A172 (cell line): Measurements from ENCODE around the gene DYDC2. TPM values are rescaled to one million over a fixed set of nuclear protein-coding genes. Genes with fewer than 3 reads are reported as not detected.
A peak's percentile ranks its signal among the peaks of the same experiment; 100 is the strongest.
"Not testable (repeated sequence)": the region's sequence is repeated elsewhere in the genome, so short reads cannot be mapped to it uniquely, and the experiment has no call there.

Experiments used
- DNase-seq: peaks from one replicate; pipeline ENCODE4 v3.0.0-alpha.2; 2015; ENCODE audit warnings: low spot score
- total RNA-seq: library from RNA; depleted of rRNA; stranded (reverse); fragments of >200 nt; shearing (Covaris generic); gene quantifications from 2 replicates; pipeline ENCODE4 v1.2.3, GENCODE V29; 2014; rRNA removed

The DYDC2 gene, protein sequence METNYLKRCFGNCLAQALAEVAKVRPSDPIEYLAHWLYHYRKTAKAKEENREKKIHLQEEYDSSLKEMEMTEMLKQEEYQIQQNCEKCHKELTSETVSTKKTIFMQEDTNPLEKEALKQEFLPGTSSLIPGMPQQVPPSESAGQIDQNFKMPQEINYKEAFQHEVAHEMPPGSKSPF
- total RNA-seq: 0.12 and 1.2 TPM in 2 replicates

DNA sequence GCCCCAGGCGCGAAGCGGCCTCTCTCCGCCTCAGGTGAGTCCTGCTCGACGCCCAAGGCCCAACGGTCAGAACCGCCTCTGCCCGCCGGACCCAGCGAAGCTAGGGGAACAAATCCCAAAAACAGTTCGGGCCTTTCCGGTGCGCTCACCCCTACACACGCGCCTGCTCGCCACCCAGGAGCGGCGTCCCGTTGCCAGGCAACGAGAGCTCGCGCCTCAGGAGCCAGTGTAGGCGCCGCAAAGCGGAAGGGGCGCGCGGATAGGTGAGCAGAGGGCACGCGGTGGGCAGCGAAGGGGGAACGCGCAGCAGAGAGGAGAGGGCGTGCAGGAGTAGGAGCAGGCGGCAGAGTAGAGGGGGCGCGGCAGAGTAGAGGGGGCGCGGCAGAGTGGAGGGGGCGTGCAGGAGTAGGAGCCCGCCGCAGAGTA lies at the start of gene DYDC2, which contains the start of gene DYDC1:
DYDC2 (plus strand) TSS at position 219 of the 426 bp plus-strand sequence. CDS start 5,663 bp downstream, outside the sequence.
DYDC1 (minus strand) TSS at position 193 of the 426 bp plus-strand sequence. CDS start 4,154 bp downstream, outside the sequence.
- DNase-seq: no peak

DNA sequence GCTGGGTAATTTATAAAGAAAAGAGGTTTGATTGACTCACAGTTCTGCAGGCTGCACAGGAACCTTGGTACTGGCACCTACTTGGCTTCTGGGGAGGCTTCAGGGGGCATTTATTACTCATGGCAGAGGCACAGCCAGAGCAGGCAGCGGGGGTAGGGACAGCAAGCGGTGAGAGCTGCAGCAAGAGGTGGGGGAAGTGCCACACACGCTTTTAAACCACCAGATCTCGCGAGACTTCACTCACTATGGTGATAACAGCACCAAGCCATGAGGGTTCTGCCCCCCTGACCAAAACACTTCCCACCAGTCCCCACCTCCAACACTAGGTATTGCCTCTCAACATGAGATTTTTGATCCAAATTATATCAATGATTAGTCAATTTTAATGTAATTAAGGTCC lies 43.1 kb upstream of the DYDC2 start:
- DNase-seq: no peak

DNA sequence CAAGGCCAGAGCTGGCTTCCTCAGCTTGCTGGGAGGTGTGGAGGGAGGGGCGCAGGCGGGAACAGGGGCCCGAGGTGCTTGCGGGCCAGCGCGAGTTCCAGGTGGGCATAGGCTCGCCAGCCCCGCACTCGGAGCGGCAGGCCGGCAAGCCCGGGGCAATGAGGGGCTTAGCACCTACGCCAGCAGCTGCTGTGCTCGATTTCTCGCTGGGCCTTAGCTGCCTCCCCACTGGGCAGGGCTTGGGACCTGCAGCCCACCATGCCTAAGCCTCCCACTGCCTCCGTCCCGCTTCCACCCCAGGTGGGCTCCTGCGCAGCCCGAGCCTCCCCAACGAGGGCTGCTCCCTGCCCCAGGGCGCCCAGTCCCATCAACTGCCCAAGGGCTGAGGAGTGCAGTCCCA lies 41.2 kb upstream of the DYDC2 start:
- no peak for DNase-seq

DNA sequence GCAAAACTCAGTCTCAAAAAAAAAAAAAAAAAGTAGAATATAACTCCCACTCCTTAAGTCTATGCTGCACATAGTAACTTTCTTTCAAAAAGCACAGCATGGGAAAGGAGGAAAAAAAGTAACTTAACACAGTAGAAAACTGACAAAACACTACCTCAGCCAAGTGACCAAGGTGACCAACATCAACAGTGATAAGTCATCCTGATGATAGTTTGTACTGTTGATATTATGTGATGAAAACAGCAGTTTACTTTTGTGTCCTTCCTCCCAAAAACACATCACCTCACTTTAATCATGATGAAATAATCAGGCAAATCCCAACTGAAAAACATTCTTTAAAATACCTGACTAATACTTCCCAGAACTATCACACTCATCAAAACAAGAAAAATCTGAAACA lies 37.8 kb upstream of the DYDC2 start:
- no peak for DNase-seq

DNA sequence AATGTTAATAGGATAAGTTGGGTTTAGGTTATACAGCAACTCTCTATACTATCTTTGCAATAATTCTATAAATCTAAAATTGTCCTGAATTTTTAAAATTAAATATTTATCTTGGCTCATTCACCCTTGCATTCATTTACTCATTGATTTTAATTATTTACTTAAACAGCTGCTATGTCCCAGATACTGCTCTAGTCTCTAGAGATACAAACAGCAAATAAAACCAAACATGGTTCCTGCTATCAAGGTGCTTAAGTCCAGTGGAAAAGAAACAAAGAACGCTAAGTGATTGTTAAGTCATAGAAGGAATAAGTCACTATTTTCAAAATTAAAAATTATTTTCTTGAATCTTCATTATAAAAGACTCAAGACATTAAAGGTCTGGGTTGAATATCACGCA lies 37.3 kb upstream of the DYDC2 start:
- DNase-seq: no peak

DNA sequence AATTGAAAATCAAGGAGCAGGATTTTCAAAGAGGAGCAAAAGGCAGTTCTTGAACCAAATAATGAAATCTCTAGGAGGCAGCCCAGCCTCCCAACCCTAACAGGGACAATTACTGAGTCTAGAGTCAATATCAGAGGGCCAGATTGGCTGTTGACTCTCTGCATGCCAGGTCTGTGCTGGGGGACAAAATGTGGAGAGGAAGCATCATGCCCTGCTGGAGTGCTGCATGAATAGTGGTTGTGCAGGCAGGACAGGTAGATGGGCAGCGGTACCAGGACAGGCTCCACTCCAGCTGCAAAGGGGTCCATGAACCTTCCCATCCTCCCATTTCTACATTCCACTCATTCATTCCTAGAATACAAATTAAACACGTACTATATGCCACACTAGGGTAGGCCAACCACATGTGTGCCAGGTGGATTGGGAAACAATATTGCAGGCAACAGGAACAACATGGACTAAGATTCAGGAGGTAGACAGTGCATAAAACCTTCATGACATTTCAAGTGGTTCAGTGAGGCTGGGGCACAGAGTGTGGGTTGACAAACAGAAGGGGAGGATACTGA lies 36.8 kb upstream of the DYDC2 start:
- DNase-seq: no peak

DNA sequence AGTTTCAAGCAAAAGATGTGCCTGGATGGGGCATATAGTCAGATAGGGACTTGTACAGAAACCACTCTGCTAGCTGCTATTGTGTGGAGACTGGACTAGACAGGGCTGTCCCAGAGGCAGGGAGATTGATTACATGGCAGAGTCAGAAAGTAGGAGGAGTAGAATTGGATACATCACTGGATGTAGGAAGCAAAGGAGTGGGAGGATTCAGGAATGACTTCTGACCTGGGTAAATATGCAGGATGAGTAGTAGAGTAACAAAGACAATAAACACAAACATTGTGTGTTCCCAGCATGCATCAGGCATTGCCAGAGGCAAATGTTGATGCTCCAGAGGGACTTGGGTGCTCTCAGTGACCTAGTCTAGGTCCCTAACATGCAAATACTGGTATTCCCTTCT lies 36.2 kb upstream of the DYDC2 start:
- no peak for DNase-seq

DNA sequence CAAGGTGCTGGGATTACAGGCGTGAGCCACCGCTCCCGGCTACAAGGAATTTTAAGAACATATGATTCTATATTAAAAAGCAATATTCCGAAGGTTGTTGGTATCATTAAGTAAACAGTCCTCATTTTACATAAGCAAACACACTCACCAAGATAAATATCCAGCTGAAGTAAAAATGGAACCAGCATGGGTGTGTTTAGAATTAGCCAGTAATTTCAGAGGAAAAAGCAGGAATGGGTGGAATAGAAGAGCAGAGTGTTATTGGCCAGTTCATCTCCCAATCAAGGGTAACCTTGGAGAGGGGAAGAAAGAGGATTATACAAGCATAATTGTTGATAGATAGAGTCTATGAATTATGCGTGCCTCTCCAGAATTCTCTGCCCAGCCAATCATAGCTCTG lies 35.4 kb upstream of the DYDC2 start:
- no peak for DNase-seq

DNA sequence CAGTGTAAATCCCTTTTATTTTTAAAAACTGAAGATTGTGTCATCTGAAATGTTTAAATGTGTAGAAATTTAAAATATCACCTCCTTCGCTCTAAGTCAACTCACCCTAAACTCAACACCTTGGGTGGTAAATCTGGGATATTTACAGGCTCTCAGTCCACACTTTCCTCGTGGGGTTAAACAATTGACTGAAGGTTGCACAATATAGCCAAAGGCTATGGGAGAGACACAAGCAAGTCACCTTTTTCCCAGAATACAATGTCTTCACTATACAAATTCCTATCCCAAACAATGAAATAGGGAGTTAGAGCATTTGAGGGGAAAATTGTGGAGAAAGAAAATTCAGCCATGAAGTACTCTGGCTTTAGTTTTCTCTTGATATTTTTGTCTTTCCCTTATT lies 34.4 kb upstream of the DYDC2 start:
- DNase-seq: no peak

DNA sequence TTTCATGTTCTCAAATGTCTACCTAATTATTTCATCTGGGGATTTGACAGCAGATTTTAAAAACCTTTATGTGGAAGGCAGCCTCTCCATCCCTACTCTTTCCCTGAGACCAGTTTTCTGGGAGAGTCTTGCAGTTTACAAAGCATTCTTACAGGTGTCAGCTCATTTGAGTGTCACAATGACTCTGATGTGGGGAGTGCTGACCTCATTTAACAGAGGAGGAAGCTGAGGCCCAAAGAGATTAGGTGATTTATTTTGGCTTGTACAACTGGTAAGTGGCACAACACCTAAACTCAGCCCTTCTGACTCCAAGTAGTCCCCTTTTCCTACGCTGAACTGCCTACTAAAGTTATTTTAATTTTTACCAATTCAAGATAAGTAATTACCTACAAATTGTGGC lies 33.9 kb upstream of the DYDC2 start:
- DNase-seq: no peak

DNA sequence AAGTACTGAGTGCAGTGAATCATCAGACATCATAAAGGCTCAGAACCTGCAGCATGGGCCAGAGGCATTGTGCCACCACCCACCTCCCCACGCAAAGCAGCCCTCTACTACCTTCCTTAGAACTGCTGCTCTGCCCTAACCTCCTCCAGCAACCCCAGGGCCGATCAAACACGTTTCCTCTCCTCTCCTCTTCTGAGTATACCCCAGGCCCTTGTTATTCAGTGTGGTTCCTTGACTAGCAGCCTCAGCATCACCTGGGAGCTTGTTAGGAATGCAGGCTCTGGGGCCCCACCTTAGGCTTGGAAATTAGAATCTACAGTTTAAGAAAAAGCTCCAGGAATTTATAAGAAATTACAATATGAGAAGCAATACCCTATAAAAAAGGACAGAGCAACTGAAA lies 33.3 kb upstream of the DYDC2 start:
- DNase-seq: no peak

DNA sequence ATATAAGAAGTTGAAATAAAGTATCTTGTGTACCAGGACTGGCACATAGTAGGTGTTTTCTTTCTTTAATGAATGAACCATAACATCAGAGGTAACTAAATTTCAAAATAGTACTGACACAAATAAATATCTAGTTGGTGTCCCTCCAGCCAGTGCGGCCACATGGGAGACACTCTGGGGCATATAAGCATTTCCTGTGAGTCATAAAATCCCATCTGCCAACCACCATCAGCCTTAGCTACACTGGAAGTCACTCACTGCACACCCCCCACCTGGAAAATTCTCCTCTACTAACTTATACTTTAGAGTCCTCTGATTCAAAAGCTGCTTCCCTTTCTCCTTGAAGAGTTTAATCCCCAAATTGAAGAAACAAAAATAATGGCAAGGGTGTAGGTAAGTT lies 32.5 kb upstream of the DYDC2 start:
- peak; percentile 87 for DNase-seq

DNA sequence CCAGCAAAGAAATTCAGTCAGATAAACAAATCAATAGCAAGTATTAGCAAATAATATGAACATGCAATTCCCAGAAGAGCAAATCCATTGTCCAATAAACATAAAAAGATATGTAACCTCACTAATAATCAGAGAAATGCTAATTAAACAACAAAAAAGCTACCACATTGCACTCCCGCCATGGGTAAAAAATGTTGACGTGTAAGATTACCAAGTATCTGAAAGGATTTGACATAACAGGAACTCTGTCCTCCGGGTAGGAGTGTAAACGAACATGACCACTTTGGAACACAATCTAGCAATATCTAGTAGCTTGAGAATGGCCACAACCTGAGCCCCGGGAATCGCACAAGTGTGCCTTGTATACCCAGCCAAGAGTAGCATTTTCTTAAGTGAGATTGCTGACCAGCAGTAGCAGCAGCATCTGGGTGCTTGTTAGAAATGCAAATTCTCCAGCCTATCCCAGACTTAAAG lies 31.7 kb upstream of the DYDC2 start:
- no peak for DNase-seq

DNA sequence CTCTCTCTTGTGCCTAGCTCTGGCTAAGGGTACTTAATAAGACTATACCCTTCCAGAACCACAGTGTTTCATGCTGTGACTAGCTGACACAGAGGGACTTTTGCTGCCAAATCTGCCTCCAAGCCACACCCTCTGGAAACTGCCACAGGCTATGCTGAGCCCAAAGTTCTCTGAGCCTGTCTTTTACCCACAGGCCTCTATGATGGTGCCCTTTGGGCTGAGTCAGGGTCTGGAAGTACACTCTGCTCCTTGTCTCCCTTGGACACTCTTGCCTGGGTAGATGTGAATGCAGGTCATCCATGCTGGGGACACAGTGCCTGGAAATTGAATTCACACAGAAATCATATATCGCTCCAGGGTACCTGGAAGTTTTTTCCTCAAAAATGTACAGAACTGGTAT lies 22.6 kb upstream of the DYDC2 start:
- DNase-seq: no peak

DNA sequence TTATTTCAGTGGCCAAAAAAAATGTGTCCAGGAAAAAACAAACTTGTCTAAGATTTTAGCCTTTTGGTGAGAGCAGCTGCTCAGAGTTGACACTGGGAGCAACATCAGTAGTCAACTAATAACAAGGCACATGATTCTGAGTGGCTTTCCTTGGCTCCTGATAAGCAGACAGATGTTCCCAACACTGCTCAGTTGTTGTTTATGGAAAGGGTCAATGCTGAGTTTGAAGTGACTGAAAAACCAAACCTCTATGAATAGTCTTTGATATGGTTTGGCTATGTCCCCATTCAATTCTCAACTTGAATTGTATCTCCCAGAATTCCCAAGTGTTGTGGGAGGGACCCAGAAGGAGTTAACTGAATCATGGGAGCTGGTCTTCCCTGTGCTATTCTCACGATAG lies 12.3 kb upstream of the DYDC2 start:
- DNase-seq: no peak

DNA sequence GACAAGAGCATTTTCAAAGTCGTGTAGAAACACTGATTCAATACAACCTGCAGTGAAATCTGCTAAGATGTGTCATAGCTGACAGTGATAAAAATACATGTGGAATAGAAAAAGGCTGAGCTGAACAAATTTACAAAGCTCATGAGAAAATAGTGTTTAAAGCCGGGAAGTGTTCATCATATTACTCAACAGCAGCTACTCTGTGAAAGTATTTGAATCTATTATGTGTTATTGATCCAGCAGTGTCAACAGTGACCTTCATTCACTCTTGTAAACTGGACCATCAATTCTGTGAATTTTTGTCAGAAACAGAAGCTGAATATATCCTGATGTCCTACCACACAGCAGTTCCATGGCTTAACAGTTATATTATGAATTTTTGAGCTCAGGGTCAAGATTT lies 11.7 kb upstream of the DYDC2 start:
- no peak for DNase-seq

DNA sequence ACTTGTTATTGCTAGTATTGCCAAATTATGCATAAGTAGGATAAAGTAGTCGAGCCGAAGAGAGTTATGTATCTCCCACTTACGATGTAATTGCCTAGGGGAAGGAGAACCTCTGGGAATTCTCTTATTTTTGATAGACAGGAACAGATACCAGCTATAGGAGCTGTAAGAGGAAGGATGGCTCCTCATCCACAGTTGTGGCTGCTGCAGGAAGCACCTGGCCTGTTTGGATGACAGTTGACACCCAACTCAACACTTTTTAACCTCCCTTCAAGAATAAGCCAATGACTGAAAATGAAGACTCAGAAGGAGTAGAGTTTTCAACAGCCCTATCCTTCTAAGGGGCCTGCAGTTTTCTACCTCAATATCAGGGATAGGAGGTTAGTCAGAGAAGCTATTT lies 6.3 kb upstream of the DYDC2 start:
- DNase-seq: no peak

DNA sequence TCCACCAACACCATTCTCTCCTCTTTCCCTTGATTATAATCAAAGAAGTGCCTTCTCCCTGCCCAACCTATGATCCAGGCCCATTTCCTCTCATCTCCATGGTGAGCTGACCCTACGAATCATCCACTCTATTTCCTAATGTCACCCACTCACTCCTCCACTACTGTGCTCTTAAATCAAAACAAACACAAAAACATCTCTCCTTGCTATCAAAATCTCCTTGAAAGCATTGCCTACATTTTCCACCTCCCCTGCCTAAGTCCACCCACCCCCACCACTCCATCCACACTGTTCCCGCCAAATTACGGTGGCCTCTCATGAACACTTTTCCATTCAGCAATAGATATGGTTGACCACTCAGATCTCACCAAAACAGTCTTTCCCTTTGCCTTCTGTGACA lies 5.4 kb upstream of the DYDC2 start:
- no peak for DNase-seq

DNA sequence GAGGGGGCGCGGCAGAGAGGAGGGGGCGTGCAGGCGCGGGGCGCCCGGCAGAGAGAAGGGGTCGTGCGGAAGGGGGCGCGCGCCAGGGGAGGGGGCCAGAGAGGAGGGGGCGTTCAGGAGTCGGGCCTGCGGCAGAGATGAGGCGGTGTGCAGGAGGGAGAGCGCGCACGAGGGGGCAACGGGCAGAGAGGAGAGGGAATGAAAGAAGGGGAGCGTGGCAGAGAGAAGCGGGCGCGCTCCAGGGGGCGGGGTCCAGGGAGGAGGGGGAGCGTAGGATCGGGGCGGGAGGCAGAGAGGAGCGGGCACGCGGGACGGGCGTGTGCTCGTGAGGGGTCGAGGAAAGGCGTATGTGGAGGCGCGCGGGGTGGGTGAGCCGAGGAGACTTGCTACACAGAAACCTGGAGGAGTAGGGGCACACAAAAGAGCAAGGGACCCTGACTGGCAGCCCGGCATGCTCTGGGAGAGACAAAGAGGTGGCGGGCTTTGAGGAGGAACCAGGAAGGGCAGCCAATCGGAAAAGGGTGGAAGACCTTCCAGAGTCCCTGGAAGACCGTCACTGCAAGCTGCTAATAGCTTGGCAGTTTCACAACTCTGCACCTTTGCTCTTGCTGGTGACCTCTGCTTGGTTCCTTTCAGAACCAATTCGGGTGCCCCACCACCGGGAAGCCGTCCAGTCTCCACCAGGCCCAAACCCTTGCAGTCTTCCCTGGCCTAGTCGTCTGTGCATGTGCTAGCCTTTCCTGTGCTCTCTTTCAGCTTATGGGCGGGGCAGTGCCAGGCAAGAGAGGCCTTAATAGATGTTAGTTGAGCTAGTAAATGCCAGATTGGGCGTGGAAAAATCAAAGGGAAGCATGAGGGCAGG lies 639 bp downstream of the DYDC2 start:
- no peak for DNase-seq

DNA sequence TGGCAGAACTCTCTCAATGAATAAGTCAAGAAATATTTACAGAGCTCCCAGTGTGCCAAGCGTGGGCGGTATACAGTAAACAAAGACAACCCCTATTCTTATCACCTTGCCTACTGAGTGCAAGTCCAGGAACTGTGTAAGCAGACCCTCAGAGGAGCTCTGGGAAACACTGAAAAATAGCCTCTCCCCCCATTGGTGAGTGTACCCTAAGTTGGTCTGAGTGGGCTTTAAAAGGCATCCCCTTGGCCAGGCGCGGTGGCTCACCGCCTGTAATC lies 1.2 kb downstream of the DYDC2 start:
- DNase-seq: no peak

DNA sequence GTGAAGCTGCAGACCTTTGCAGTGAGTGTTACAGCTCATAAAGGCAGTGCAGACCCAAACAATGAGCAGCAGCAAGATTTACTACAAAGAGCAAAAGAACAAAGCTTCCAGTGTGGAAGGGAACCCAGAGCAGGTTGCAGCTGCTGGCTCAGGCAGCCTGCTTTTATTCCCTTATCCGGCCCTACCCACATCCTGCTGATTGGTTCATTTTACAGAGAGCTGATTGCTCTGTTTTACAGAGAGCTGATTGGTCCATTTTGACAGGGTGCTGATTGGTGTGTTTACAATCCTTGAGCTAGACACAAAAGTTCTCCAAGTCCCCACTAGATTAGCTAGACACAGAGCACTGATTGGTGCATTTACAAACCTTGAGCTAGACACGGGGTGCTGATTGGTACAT lies 2.3 kb downstream of the DYDC2 start:
- DNase-seq: not testable (repeated sequence)

DNA sequence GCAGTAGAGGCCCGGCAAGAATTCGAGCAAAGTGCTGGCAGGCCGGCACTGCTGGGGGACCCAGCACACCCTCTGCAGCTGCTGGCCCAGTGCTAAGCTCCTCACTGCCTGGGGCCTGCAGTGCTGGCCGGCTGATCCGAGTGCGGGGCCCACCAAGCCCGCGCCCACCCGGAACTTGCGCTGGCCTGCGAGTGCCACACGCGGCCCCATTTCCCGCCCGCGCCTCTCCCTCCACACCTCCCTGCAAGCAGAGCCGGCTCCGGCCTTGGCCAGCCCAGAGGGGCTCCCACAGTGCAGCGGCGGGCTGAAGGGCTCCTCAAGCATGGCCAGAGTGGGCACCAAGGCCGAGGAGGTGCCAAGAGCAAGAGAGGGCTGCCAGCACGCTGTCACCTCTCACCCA lies 3.1 kb downstream of the DYDC2 start:
- DNase-seq: no peak

DNA sequence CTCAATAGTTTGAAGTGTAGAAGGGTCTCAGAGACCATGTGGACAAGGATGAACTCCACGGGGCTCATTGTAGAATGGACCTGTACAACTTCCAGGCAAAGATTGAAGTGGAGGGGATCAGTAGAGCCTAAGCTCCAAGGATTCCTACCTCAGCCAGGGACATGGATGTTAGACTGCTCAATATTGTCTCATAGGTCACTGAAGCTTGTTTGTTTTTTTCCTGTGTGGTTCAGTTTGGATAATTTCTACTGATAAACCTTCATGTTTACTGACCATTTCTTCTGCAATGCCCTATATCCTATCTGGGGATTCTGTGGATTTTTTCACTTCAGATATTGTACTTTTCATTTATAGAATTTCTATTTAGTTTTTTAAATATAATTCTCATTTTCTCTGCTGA lies 8.9 kb downstream of the DYDC2 start:
- DNase-seq: no peak
